ENCODE measurements around the gene POLR2F. TPM values are rescaled to one million over a fixed set of nuclear protein-coding genes. Genes with fewer than 3 reads are reported as not detected.

The POLR2F gene
- total and polyA plus RNA-seq, 12 donors, result 62.4 to 200 (median 79.4) TPM

GRCh38 chr22:37927637-37927936 lies 25.9 kb upstream of the POLR2F start:
- no peak for ATAC-seq
- H3K27ac ChIP-seq, result no peak overlapping the region

DNA sequence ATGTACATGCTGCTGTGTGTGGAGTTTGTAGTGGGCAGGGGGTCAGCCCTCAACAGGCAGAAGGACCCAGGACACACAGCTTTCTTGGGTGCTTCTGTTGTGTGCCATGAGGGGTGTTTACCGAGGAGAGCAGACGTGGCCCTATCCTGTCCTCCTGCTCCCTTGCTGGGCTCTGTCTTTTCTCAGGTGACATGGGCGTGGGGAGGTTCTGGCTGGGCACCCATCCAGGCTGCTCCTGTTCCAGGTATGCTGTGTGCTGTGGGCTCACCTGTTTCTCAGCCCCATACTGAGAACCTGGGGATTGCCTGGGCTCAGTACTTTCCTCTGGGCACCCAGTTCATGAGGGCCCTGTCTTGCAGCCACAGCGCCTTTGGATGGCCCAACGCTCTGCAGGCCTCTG lies 24.1 kb upstream of the POLR2F start:
- H3K4me3 ChIP-seq, result no peak overlapping the region
- ATAC-seq, result no peak
- no peak overlapping the region for H3K27ac ChIP-seq
- intact Hi-C loops (cut with DNase I), result no loop called here
- H3K27me3 ChIP-seq, result no peaks in the 10 kb centered on the region
- H3K4me1 ChIP-seq, result peaks cover 7 to 38% (median 22%) of the 10 kb centered on the region in 9 donors
- no peaks in the 10 kb centered on the region for H3K9me3 ChIP-seq
- TF ChIP-seq, protein P1, sequence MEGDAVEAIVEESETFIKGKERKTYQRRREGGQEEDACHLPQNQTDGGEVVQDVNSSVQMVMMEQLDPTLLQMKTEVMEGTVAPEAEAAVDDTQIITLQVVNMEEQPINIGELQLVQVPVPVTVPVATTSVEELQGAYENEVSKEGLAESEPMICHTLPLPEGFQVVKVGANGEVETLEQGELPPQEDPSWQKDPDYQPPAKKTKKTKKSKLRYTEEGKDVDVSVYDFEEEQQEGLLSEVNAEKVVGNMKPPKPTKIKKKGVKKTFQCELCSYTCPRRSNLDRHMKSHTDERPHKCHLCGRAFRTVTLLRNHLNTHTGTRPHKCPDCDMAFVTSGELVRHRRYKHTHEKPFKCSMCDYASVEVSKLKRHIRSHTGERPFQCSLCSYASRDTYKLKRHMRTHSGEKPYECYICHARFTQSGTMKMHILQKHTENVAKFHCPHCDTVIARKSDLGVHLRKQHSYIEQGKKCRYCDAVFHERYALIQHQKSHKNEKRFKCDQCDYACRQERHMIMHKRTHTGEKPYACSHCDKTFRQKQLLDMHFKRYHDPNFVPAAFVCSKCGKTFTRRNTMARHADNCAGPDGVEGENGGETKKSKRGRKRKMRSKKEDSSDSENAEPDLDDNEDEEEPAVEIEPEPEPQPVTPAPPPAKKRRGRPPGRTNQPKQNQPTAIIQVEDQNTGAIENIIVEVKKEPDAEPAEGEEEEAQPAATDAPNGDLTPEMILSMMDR (IDR thresholded peaks at IDR 0.05), result no peak
- peaks cover 0 to 89% (median 44%) of the 10 kb centered on the region in 9 donors for H3K36me3 ChIP-seq
- 95 to 97% methylated on average over 5 of the region's 5 CpGs for WGBS, 2 donors
- no peak for DNase-seq

More at GRCh38 chr22:37927637-37927936, 25.9 kb upstream of the POLR2F start:
- DNase-seq, result no peak
- Histone ChIP-seq H3K4me3 (no peak overlapping the region), H3K4me1 (peaks cover 0 to 21% (median 6%) of the 10 kb centered on the region in 9 donors), H3K36me3 (peaks cover 0 to 100% (median 42%) of the 10 kb centered on the region in 9 donors), H3K27me3 (no peaks in the 10 kb centered on the region), H3K9me3 (no peaks in the 10 kb centered on the region)
- intact Hi-C loops (cut with DNase I), result no loop called here
- 95 to 98% methylated on average over 5 of the region's 5 CpGs for WGBS, 2 donors
- TF ChIP-seq, protein P1 (IDR thresholded peaks at IDR 0.05), result no peak

DNA sequence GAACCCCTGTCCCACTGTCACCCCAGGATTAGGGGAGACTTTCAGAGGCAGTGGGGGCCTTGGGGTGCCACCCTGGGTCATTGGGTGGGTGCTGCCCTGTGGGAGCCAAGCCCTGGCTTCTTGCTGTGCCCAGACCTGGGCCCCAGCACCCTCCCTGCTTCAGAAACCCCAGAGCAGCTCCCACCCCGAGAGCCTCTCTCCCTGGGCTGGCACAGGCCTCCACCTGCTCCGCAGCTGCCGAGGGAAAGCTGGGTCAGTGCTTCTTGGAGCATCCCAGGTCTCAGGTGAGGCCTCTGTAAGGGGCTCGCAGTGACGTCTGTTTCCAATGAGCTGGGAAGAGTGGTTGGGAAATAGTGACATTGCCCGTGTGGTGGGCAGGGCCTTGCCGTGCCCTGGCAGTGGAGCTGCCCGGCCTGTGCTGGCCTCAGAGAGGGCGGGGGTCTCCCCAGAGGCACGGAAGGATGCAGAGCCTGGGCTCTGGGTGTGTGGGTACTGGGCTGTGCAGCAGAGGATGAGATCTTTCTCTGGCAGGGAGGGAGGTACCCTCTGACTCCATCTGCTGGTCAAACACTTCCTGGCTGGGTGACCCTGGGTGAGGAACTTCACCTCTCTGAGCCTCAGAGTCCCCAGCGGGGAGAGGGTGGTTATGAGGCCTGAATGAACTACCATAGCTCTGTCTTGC lies 23.1 kb upstream of the POLR2F start:
- Histone ChIP-seq H3K9me3 (no peaks in the 10 kb centered on the region), H3K4me3 (no peak overlapping the region), H3K27ac (no peak overlapping the region), H3K27me3 (no peaks in the 10 kb centered on the region), H3K4me1 (peaks cover 7 to 46% (median 30%) of the 10 kb centered on the region in 9 donors), H3K36me3 (peaks cover 0 to 85% (median 44%) of the 10 kb centered on the region in 9 donors)
- intact Hi-C loops (cut with DNase I), result loop anchor here in 7 of 10 donors (5.0 to 10.0 kb wide), 4 partner anchors 38 to 116 kb away; no protein-coding TSS in a partner anchor
- TF ChIP-seq, protein P1 (IDR thresholded peaks at IDR 0.05), result peak in 8 of 9 donors; percentile 15 to 46 (median 41)
- peak in 1 of 8 donors; percentile 12 for ATAC-seq
- 83 to 84% methylated on average over 11 of the region's 11 CpGs for WGBS, 2 donors
- DNase-seq, result no peak

- no peaks in the 10 kb centered on the region for H3K9me3 ChIP-seq
- H3K27me3 ChIP-seq, result no peaks in the 10 kb centered on the region
- H3K4me3 ChIP-seq, result no peak overlapping the region
- H3K27ac ChIP-seq, result no peak overlapping the region
- H3K4me1 ChIP-seq, result peaks cover 7 to 46% (median 30%) of the 10 kb centered on the region in 9 donors
- TF ChIP-seq, protein P1 (IDR thresholded peaks at IDR 0.05), result no peak
- DNase-seq, result no peak
- no peak for ATAC-seq
- peaks cover 0 to 85% (median 40%) of the 10 kb centered on the region in 9 donors for H3K36me3 ChIP-seq
- 83 to 92% methylated on average over 2 of the region's 2 CpGs for WGBS, 2 donors
- intact Hi-C loops (cut with DNase I), result loop anchor here in 7 of 10 donors (5.0 to 10.0 kb wide), 4 partner anchors 39 to 116 kb away; no protein-coding TSS in a partner anchor
Observed at GRCh38 chr22:37930952-37931440, 22.5 kb upstream of the POLR2F start.
